Measurements from ENCODE around the gene SORBS1.

- TF ChIP-seq CTCF (IDR thresholded peaks at IDR 0.05; ENCODE audit: insufficient read depth, low read length) (no peak), REST (IDR thresholded peaks at IDR 0.05; ENCODE audit: insufficient replicate concordance, low read depth) (no peak), POLR2AphosphoS5 (IDR thresholded peaks at IDR 0.05; ENCODE audit: low read depth) (no peak)
Measured at GRCh38 chr10:95552679-95553342, 8.4 kb downstream of the SORBS1 start.
